Suppressor macrophage (primary cell): ENCODE data around the gene NAA38.

Source experiments
- DNase-seq, 4 experiments: peaks; one replicate each; pipeline ENCODE4 v3.0.0-alpha.2; 2020 to 2022

The NAA38 gene

DNA sequence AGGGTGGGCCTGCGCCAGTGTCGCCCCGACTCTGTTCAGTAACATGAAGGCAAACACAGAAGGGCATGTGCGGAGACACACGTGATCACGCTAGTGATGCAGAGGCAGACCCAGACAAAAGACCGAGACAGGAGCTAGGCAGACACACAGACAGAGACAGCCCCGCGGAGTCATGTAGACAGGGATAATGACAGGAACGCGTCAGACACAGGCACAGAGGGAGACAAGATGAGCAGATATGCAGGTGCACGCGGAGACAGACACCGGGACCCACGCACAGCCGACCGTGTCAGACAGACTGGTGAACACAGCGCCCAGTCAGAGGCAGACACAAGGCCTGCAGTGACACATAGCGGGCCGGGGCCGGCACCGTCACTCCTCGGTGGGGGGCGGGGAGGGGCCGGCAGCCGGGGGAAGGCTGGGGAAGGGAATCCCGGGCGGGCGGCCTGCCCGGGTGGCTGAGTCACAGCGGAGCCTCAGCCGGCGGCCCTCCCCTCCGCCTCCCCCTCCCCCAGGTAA is 15.9 kb downstream of the NAA38 start:
- peak; percentile 90 to 93 (median 92) for DNase-seq

DNA sequence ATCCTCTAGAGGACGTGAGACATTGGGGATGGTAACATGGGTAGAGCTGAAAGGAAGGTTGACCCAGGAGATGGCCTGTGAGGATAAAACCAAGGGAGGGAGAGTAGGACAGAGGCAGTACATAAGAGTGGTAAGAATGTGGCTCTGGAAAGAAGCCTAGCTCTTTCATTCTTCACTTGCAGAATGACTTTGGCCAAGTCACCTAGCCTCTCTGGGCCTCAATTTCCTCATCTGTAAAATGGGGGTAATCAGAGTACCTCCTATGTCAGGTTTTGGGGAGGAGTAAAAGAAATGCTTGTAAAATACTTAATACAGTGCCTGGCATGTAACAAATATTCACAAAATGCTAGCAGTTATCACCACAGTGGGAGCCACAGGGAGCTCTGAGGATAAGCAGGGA is 16.5 kb downstream of the NAA38 start:
- DNase-seq = no peak

DNA sequence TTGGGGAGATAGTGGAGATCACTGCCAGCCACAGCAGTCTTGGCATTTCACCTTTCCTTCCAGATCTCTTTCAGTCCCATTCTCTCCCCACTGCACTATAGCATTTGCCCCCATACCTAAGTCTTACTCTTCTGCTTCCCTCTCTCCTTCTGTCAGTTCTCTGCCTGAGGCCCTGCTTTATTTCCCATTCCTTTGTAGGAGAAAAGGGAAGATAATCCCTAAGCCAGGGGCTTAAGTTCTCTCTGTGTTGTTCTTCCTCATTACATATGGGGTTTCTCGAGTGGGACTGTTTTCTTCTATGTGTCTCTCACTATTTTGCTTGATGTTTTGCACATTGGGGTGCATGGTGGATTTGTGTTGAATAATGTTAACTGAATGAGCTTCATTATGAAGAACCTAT is 16.9 kb downstream of the NAA38 start:
- peak in 3 of 4 experiments; percentile 18 to 43 (median 33) for DNase-seq

DNA sequence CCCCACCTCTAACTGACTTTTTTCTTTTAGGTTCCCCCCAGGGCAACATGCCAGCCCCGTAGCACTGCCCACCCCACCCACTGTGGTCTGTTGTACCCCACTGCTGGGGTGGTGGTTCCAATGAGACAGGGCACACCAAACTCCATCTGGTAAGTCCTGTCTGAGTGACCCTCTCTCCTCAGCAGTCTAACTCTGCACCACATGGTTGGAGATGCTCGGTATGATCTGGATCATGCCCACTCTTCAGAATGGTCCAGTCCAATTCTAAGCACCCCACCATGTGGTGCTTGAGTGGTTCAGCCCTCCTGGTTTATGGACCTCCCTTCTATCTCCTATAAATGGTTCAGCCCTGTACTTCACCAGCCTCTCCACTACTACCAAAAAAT is 17.5 kb downstream of the NAA38 start:
- peak in 2 of 4 experiments; percentile 16 to 44 for DNase-seq

DNA sequence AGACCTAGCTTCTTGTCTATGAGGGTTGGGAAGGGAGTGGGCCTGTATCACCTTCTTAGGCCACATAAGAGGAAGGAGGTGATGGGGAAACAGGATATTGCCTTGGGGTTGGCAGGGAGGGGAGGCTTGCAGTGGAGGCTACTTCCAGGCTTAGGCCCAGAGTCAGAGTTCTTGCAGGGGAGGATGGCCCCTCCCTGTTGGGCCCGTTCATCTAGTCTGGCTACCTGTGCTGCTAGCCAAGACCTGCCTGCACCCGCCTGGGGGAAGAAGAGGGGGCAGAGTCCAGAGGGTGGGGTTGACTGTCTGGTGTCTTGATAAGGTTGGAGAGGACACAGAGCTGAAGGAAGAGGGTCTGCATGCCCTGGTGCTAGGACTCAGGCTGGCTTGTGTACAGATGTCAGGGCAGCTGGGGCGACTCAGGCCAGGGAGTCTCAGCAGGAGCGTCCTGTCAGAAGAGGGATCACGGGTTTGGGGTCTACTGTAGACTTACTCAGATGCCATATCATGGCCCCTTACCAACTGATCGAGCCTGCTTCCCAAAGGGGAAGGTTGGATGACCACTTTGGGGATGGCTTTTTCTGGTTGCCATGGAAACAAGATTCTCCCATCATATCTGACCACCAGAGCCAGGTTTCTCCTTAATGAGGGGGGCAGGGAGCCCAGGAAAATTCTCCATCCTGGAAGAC is 18.0 kb downstream of the NAA38 start:
- peak; percentile 55 to 73 (median 72) for DNase-seq

DNA sequence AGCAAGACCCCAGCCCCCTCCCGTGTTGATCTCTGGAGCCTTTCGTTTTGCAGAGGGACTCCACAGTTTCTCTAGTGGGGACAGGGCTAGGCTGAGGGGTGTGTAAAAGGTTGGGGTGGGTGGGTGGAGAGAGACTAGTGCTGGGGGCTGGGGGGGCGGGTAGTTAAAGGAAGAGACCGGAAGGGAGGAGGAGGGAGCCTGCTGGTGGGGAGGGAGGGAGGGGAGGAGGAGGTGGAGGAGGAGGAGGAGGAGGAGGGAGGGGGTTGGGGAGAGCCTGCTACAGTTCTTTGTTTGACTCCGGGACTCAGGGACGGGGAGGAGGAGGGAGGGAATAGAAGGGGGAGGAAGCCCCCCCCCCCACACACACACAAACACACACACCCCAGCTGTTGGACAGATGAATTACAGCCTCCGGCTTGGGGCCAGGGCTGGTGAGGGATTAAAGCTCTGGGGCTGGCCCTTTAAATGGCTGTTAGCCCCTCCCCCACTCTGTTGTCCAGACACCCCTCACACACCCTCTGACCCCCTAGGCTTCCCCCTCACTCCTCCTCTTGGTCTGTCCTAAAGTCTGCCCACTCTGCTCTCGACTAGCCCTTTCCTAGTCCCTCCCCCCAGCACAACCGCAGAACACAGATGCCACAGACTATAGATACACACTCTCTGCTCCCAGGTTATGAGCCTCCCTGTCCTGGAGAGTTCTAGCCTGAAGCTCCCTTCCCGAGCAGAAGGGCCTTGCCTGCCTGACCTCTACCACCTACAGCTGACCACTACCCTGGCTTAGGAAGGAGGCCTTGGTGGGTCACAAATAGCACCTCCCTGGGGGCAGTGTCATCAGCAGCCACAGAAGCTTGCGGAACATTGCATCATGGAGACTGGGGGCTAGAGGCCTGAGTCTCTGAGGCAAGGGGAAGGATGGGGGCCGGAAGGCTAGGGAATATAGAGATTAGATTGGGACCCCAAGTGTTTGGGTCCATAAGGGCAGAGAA is 19.0 kb downstream of the NAA38 start:
- DNase-seq = peak; percentile 34 to 64 (median 58)

DNA sequence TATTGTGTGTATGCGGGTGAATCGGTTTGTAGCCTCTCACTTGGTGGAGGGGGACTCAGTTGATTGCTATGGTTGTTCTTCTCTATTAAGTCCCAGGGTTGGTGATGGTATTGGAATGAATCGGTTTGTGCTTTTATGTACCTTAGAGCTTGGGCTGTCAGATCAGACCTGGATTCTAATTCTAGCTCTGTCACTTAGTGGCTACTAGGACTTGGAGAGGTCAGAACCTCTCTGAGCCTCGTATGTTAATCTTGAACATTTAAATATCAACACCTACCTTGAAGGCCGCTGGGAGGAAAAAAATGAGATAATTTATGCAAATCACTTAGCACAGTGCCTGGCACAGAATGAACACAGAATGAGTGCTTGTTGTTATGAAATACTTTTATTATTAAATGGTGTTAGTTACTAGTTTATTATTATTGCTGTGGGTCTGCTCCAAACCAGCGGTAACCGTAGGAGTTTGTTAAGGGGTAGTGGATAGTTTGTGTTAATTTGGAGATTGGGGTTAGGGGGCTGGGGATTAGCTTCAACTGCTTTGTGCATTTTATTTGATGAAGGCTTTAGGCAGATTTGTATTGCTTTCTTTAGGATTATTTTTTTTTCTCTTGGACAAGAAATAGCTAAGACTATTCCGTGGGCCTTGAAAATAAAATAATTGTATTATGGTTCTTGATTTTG is 19.8 kb downstream of the NAA38 start:
- peak in 2 of 4 experiments; percentile 19 to 35 for DNase-seq

DNA sequence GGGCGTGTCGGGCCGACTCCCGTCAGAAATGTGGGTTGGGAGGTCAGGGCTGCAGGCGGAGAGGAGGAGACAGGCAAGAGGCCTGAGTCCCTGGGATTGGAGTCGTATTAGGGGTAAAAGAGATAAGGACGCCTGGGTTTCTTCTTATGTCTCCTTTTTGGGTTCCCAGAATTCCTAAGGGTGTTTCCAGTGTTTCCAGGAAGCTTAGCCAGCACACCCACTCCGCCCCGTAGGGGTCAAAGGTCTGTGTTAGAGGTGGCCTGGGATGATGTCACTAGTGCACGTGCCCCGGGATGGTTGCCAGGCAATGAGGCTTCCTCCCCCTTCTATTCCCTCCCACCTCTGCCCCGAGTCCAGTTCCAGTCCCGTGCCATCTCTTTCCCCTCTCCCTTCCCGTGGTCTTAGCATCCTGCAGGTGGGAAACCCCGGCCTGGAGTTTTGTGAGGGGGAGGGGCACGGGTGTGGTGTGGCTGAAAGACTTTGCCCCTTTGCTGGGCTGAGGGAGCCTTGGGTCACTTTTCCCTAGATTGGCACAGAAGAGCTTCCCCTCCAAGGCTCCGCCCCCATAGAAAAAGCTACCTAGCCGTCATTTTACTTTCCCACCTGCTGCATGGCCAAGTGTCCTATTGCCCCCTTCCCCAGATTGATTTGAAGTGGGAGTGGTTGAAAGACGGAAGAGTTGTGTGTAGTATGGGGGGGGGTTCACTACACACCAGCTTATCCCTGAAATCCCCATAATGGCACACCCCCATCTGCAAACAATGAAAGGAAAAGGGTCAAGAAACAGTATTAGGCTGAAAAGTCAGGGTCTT is 20.6 kb downstream of the NAA38 start:
- peak; percentile 91 to 94 (median 92) for DNase-seq

DNA sequence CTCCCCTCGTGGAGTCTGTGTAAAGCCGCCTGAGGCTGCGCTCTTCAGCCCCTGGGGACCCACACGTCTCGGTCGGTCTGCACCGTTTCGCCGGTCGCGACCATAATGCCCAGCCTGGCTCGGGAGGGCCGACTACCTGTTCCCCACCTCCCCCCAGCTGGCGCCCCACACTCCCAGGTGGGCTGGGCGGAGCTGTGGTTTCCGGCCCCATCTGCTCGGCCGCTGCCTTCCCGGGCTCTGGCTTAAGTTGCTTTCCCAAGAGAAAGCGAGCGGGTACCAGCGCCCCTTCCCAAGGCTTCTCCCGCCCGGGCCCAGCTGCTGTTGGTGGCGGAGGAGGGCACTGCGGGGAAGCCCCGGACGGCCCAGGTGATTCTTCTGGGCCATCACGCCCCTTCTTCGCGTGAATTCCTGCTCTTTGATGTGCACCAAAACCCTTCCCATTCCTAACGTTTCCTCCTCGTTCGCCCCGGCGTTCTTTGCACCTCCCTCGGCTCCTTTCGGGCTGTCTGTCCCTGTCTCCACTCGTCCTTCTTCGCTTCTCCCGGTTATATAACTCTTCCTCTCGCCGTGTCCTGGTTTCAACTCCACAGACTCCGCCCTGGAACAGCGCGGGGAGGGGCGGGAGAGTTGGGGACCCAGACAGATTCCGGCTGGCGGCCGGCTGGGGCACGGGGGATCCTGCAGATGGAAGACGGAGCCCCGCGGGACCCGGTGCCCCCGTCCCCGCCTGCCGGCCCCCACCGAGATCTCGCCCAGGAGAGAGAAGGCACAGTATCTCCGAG is 21.4 kb downstream of the NAA38 start:
- DNase-seq = peak; percentile 65 to 83 (median 80)

DNA sequence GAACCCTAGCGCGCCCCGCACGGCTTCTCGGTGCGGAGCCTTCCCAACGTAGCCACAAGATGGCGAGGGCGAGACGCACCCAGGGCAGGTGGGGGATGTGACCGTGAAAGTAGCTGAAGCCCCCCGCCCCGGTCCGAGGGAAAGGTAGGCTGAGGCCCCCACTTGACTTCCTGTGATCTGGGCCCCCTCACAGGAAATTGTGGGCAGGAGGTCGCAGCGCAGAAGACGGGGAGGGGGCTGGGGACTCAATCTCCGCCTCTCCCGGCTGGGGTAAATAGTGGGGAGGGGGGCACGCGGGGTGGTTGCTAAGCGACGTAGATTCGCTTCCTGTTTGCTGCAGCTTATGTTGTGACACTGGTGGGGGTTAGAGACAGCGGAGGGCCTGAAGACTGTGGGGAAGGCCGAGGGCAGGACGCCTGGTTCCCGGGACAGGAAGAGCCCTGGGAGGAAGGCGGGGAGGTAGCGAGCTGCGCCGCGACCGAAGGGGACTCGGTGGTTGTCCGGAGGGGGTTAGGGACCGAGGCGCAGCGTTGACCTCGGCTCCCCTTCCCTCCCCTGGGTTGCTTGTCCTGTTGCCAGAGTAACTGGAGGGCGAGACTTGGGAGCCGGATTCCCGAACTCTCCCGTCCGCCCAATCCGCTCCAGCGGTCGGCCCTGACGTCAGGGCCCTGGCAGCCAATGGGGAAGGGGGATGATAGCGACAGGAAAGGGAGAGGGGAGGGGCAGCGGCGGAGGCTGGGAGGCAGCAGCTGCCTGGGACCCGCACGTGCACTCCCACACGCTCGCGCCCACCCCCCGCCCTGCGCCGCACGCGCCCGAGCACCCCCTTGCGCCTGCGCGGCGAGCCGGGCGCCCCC is 22.2 kb downstream of the NAA38 start:
- peak; percentile 96 to 97 (median 97) for DNase-seq

DNA sequence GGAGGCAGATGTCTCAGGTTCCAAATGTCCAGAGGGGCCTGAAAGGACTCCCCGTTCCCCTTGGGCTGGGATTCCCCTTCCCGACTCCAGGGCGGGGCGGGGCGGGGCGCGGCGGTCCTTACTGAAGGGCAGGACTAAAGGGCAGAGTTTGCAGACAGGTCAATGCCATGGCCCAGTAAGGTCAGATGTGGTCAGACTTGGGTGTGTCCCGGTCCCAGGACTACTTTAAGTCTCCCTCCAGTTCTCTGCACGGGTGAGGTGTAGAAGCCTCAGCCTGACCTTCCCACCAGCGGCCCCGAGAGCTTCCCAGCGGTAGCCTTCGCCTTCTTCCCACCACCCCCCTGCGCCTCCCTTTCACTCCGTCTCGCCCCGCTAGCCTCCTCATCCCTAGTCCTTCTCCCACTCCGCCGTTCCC is 22.8 kb downstream of the NAA38 start:
- peak; percentile 67 to 84 (median 78) for DNase-seq

DNA sequence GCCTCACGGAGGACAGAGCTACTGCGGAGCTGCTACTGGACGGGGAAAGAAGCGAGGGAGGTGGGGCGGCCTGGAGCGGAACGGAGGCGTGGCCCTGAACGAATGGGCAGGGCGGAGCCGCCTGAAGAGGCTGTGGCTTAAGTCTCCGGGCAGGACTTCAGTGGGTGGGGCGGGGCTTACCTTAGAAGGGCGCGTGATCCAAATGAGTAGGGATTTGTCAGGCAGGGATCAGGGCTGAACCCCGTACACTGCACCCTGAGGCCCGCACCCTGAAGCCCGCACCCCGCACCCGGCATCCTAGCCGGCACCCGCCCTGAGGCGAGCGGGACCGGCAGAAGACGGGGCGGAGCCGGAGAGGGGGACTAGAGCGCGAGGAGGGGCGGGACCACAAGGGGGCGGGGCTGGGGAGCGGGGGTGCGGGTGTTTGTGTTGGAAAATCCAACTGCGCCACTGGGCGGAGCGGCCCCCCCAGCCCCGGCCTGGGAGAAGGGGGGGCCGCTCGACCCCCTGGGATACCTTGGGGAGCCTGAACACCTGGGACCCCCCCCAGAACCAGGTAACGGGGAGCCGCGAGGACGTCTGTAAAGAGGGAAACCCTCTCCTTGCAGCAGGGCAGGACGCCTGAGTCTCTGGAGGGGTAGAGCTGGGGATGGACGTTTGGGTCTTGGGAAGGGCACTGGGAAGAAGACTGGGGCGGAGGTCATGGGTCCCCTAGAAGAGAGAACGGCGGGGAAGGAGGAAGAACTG is 23.4 kb downstream of the NAA38 start, which contains the start of gene KDM6B:
TSS of gene KDM6B (plus strand) at position 423 of the 747 bp plus-strand sequence. CDS start 11,338 bp downstream, outside the sequence.
- peak; percentile 92 to 97 (median 96) for DNase-seq

DNA sequence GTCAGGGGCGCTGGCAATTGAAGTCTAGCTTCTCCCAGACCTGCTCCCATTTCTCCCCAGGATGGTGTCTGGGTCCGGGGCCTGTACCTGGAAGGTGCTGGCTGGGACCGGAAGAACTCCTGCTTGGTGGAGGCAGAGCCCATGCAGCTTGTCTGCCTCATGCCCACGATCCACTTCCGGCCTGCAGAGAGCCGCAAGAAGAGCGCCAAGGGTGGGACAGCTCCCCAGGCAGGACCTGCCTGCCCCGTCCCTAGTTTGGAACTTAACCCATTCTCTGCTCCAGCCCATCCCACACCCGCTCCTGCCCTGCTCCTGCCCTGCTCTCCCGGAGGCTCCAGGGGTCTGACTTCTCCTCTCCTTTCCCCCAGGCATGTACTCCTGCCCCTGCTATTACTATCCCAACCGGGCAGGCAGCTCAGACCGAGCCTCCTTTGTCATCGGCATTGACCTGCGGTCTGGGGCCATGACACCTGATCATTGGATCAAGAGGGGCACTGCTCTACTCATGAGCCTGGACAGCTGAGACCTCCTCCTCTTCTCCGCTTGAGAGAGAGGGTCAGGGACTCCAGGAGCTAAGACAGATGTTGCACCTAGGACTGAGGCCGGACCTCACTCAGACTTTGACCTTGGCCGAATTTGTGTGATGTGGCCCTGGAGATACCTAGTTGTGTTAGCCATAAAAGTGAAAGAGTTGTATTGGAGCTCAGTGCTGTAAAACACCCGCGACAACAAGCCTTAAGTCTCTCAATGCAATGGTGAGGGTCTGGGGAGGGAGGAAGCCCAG is 24.2 kb downstream of the NAA38 start:
- no peak for DNase-seq

DNA sequence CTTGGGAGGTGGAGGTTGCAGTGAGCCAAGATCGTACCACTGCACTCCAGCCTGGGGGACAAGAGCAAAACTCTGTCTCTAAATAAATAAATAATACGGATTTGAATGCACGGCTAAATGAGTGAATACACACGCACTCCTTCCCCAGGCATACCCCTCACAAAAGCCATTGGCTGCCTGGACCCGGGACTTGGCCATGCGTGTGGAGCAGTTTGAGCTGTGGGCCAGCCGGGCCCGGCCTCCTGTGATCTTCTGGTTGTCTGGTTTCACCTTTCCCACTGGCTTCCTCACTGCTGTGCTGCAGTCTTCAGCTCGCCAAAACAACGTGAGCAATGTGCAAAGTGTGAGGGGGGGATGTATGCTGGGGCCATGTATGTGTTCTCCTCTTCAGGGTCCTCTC is 24.9 kb downstream of the NAA38 start:
- DNase-seq = no peak

DNA sequence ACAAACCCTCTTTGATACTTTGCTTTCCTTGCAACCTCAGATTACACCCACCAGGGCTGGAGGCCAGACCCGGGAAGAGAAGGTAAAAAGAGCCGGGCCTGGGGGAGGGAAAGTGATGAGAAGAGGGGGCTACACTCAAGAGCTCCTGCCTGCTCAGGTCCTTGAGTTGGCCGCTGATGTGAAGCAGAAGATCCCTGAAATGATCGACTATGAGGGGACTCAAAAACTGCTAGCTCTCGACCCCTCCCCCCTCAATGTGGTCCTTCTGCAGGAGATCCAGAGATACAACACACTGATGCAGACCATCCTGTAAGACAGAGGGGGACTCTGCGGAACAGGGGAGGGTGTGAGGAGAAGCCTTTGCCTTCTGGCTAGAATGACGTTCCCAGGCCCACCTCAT is 26.1 kb downstream of the NAA38 start:
- DNase-seq = no peak

DNA sequence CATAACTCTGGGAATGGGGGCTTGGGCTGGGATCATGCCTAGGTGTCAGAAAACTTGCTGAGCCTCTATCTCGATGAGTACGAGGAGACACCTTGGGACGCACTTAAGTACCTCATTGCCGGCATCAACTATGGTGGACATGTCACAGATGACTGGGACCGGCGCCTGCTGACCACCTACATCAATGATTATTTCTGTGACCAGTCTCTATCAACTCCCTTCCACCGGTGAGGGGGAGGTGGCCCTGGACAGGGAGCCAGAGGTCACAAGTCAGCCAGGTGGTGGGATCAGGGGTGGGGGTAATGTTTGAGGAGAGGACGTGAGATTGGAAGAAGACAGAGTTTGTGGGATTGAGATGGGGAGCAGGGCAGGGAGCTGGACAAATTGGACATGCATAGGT is 26.7 kb downstream of the NAA38 start:
- no peak for DNase-seq

DNA sequence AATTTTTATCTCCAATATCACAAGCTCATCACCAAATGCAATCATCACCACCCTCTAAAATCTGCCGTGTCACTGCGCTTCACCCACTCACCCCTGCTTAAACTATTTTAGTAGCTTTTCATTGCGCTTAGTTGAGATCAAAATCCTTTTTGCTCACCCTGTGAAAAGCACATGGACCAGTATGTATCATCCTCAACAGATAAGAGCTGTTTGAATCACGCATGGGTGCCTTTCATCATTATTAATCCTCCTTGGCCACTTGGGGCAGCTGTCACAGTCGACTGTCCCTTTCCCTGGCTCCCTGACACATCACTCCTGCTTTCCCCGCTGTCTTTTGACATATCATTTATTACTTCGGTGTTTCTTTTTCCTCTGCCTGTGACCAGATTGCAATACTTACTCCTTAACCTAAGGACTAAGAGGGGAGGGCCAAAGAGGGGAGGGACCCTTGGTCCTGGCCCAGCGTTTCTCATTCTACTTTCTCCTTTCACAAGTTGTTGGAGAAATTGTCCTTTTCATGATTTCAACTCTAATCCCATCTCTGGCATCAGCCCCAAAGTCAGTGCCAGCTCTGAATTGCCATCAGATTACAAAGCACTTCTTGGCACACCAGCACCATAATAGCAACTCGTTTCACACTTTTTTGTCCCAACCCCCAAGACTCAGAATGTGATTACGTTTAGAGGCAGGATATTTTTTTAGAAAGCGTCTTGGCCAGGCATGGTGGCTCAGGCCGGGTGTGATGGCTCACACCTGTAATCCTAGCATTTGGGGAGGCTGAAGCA is 32.0 kb downstream of the NAA38 start:
- DNase-seq = peak; percentile 11 to 45 (median 42)
